ENCODE results near the gene MEGF8. TPM values are rescaled to one million over a fixed set of nuclear protein-coding genes. Genes with fewer than 3 reads are reported as not detected.
A peak's percentile ranks its signal among the peaks of the same experiment; 100 is the strongest.

Gene MEGF8
- total and polyA plus RNA-seq, 9 of the 15 experiments (the other 6 are each of a cell fraction or from before 2014, with no cell fraction given), result 0.28 to 13.1 (median 3.0) TPM

DNA sequence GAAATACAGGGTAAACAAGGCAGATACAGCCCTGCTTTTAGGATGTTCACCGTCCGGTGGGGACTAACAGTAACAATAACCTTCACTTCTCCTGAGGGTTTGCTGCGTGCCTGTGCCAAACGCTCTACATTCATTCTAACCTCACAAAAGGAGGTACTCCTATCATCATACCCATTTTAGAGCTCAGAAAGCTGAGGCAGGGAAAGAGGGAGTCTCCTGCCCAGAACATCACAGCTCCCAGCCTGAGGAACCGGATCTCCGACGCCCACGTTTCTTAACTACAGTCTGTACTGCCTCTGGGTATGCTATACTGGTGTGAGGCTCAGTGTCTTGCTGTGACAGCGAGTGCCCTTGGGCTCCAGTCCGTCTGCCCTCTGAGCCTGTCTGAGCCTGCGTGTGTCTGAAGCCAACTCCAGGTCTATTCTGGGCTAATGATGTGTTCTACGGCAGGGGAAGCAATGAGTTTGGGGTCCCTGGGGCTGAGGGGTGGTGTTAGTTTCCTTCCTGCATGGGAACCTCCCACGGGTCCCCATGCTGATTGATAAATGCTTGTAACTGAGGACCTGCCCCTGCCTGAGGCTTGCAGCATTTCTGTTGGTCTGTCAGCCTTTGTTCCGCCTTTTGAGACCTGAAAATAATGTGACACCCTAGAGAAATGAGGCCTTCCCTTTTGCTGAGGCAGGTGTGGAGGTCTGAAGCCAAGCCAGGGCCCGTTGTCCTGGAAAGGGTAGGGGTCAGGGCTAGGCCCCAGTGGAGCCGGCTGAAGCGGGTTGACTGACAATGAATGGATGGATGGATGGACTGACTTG lies 96.9 kb downstream of the MEGF8 start (continued):
- TF ChIP-seq, protein P1, sequence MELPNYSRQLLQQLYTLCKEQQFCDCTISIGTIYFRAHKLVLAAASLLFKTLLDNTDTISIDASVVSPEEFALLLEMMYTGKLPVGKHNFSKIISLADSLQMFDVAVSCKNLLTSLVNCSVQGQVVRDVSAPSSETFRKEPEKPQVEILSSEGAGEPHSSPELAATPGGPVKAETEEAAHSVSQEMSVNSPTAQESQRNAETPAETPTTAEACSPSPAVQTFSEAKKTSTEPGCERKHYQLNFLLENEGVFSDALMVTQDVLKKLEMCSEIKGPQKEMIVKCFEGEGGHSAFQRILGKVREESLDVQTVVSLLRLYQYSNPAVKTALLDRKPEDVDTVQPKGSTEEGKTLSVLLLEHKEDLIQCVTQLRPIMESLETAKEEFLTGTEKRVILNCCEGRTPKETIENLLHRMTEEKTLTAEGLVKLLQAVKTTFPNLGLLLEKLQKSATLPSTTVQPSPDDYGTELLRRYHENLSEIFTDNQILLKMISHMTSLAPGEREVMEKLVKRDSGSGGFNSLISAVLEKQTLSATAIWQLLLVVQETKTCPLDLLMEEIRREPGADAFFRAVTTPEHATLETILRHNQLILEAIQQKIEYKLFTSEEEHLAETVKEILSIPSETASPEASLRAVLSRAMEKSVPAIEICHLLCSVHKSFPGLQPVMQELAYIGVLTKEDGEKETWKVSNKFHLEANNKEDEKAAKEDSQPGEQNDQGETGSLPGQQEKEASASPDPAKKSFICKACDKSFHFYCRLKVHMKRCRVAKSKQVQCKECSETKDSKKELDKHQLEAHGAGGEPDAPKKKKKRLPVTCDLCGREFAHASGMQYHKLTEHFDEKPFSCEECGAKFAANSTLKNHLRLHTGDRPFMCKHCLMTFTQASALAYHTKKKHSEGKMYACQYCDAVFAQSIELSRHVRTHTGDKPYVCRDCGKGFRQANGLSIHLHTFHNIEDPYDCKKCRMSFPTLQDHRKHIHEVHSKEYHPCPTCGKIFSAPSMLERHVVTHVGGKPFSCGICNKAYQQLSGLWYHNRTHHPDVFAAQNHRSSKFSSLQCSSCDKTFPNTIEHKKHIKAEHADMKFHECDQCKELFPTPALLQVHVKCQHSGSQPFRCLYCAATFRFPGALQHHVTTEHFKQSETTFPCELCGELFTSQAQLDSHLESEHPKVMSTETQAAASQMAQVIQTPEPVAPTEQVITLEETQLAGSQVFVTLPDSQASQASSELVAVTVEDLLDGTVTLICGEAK (IDR thresholded peaks at IDR 0.05), result no peak
- TF ChIP-seq, protein P1 (CRISPR knock-in tag; IDR thresholded peaks at IDR 0.05), result no peak
- peak; percentile 24 for TF ChIP-seq MEIS2 (IDR thresholded peaks at IDR 0.05; ENCODE audit: partially characterized antibody)

All from K562 (cell line).